Fibroblast of skin of right quadriceps (primary cell): ENCODE results near the gene FMC1.
"Not testable (repeated sequence)": the region's sequence is repeated elsewhere in the genome, so short reads cannot be mapped to it uniquely, and the experiment has no call there.

ENCODE experiments used
- DNase-seq: peaks from one replicate; pipeline ENCODE4 v3.0.0-alpha.2; 2013

Gene FMC1

GRCh38 chr7:139341058-139341775 lies at the start of gene FMC1:
FMC1 (plus strand) TSS chr7:139341337; CDS start chr7:139341385, 48 bp downstream.
- peak; percentile 93 for DNase-seq

GRCh38 chr7:139292821-139293220 lies 48.3 kb upstream of the FMC1 start:
- no peak for DNase-seq

- no peak for DNase-seq
Measured at GRCh38 chr7:139293534-139293933, 47.6 kb upstream of the FMC1 start.

GRCh38 chr7:139294241-139294640 lies 46.9 kb upstream of the FMC1 start:
- DNase-seq = no peak

- DNase-seq = no peak
Measured at GRCh38 chr7:139294951-139295575, 46.1 kb upstream of the FMC1 start.

- no peak for DNase-seq
Measured at GRCh38 chr7:139297795-139298194, 43.3 kb upstream of the FMC1 start.

- no peak for DNase-seq
Measured at GRCh38 chr7:139299296-139299695, 41.8 kb upstream of the FMC1 start.

- DNase-seq = no peak
Measured at GRCh38 chr7:139300390-139300789, 40.7 kb upstream of the FMC1 start.

- no peak for DNase-seq
Measured at GRCh38 chr7:139304517-139304916, 36.6 kb upstream of the FMC1 start.

GRCh38 chr7:139317939-139318505 lies 23.1 kb upstream of the FMC1 start:
- no peak for DNase-seq

GRCh38 chr7:139321071-139321745 lies 19.9 kb upstream of the FMC1 start:
- DNase-seq = peak; percentile 10

GRCh38 chr7:139324709-139325108 lies 16.4 kb upstream of the FMC1 start:
- not testable (repeated sequence) for DNase-seq

- DNase-seq = peak; percentile 81
Measured at GRCh38 chr7:139328375-139328774, 12.8 kb upstream of the FMC1 start.

GRCh38 chr7:139329119-139329518 lies 12.0 kb upstream of the FMC1 start:
- DNase-seq = no peak

GRCh38 chr7:139330333-139331030 lies 10.7 kb upstream of the FMC1 start:
- DNase-seq = no peak

- no peak for DNase-seq
Measured at GRCh38 chr7:139332697-139333359, 8.3 kb upstream of the FMC1 start.

GRCh38 chr7:139333443-139333842 lies 7.7 kb upstream of the FMC1 start:
- not testable (repeated sequence) for DNase-seq

- no peak for DNase-seq
Measured at GRCh38 chr7:139334399-139335150, 6.6 kb upstream of the FMC1 start.

GRCh38 chr7:139339025-139339424 lies 2.1 kb upstream of the FMC1 start:
- DNase-seq = no peak

GRCh38 chr7:139339698-139340036 lies 1.5 kb upstream of the FMC1 start:
- no peak for DNase-seq

GRCh38 chr7:139340037-139340807 lies 915 bp upstream of the FMC1 start:
- DNase-seq = peak; percentile 100
